ENCODE data around the gene NDUFB5.

DNA sequence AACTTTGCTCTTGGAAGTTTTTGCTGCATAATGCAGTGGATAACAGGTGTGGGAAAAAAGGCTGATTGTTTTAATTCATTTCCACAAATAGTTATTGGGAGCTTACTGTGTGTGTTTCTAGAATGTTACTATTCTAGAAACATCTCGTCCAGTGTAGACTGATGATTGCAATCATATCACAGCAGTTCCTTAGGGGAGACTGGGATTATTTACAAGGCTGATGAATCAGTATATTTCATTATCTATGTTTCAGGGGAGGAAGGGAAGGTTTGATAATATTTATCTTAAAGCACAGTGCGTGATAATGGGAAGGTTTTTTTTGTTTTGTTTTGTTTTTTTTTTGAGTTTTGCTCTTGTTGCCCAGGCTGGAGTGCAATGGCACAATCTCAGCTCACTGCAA lies 50.6 kb downstream of the NDUFB5 start:
- TF ChIP-seq, protein P1, sequence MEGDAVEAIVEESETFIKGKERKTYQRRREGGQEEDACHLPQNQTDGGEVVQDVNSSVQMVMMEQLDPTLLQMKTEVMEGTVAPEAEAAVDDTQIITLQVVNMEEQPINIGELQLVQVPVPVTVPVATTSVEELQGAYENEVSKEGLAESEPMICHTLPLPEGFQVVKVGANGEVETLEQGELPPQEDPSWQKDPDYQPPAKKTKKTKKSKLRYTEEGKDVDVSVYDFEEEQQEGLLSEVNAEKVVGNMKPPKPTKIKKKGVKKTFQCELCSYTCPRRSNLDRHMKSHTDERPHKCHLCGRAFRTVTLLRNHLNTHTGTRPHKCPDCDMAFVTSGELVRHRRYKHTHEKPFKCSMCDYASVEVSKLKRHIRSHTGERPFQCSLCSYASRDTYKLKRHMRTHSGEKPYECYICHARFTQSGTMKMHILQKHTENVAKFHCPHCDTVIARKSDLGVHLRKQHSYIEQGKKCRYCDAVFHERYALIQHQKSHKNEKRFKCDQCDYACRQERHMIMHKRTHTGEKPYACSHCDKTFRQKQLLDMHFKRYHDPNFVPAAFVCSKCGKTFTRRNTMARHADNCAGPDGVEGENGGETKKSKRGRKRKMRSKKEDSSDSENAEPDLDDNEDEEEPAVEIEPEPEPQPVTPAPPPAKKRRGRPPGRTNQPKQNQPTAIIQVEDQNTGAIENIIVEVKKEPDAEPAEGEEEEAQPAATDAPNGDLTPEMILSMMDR (IDR thresholded peaks at IDR 0.05): no peak
- no peak for TF ChIP-seq POLR2A (IDR thresholded peaks at IDR 0.05)
